Peyer's patch (tissue), 4 donors: Measurements from ENCODE around the gene SLC16A5. TPM values are rescaled to one million over a fixed set of nuclear protein-coding genes. Genes with fewer than 3 reads are reported as not detected.

Experiments
- DNase-seq, 3 donors: peaks; one replicate each; pipeline ENCODE4 v3.0.0-alpha.2; 2017 to 2019
- H3K27ac ChIP-seq, 4 donors: fragments of 200-600 bp; sonication (generic); one replicate each; pipeline ENCODE4 v1.5.1; 2016 to 2019
- H3K27me3 ChIP-seq, 2 donors: fragments of 200-600 bp; sonication (generic); one replicate each; pipeline ENCODE4 v1.5.1; 2019
- H3K36me3 ChIP-seq, 3 donors: fragments of 200-600 bp; sonication (generic); one replicate each; pipeline ENCODE4 v1.5.1; 2016 to 2019
- H3K4me1 ChIP-seq, 4 donors: fragments of 200-600 bp; sonication (generic); one replicate each; pipeline ENCODE4 v1.5.1; 2016 to 2019
- H3K4me3 ChIP-seq, 4 donors: fragments of 200-600 bp; sonication (generic); 1 replicate in 3 of 4; 2 replicates in 1 of 4; pipeline ENCODE4 v1.5.1; 2016 to 2019; ENCODE audit warnings: mild to moderate bottlenecking in 1 of 4
- H3K9me3 ChIP-seq, 4 donors: fragments of 200-600 bp; sonication (generic); one replicate each; pipeline ENCODE4 v1.5.1; 2016 to 2019; ENCODE audit warnings: mild to moderate bottlenecking in 1 of 4
- CTCF ChIP-seq, 6 experiments: fragments of 450-650 bp in 4 of 6; fragments of 200-600 bp in 2 of 6; sonication (generic) in 1 of 6; IDR thresholded peaks; one replicate each; pipeline ENCODE4 v1.5.1; 2017 to 2019; ENCODE audit warnings: antibody characterized with exemption in 6 of 6, mild to moderate bottlenecking in 3 of 6, moderate library complexity in 1 of 6
- POLR2A ChIP-seq, 2 donors: fragments of 450-650 bp; IDR thresholded peaks; one replicate each; pipeline ENCODE4 v1.5.1; 2017; ENCODE audit warnings: antibody characterized with exemption in 2 of 2, mild to moderate bottlenecking in 2 of 2, moderate library complexity in 2 of 2
- total RNA-seq, 4 donors: library from RNA; depleted of rRNA; stranded (reverse); fragments of >200 nt; gene quantifications; one replicate each; pipeline ENCODE4 v1.1.0, GENCODE V29; 2016

Gene SLC16A5
- total RNA-seq, 4 donors from 2014 or later: 47.9 to 211 (median 147) TPM

GRCh38 chr17:75073618-75074047 lies 14.1 kb upstream of the SLC16A5 start:
- no peaks in the 10 kb centered on the region for H3K27me3 ChIP-seq
- H3K4me1 ChIP-seq: peaks cover 0 to 21% (median 17%) of the 10 kb centered on the region in 4 donors
- H3K9me3 ChIP-seq: no peaks in the 10 kb centered on the region
- no peak for TF ChIP-seq POLR2A (IDR thresholded peaks at IDR 0.05)
- peak in 1 of 6 experiments; percentile 19 for TF ChIP-seq CTCF (IDR thresholded peaks at IDR 0.05)
- peak overlapping the region in 2 of 4 donors; percentile 22 to 37 for H3K27ac ChIP-seq
- H3K4me3 ChIP-seq: no peak overlapping the region
- no peak for DNase-seq
- H3K36me3 ChIP-seq: no peaks in the 10 kb centered on the region

DNA sequence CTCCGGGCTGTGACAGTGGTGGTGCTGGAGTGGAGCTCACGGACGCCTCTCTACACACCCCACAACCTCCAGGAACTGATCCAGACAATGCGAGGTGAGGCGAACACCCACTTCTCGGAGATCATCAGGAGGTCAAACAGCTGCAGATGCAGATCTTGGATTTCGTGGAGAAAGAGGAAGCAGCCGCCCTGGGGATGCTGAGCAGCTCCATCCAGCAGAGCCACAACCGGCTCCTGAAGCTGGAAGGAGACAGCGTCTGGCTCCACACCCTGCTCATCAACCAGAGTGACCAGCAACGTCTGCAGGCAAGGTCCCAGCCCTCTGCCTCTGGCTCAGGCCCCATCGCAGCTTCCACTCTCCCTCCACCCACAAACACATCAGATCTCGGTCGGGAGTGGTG lies 13.2 kb upstream of the SLC16A5 start:
- H3K36me3 ChIP-seq: no peaks in the 10 kb centered on the region
- peaks cover 0 to 30% (median 24%) of the 10 kb centered on the region in 4 donors for H3K4me1 ChIP-seq
- H3K27me3 ChIP-seq: no peaks in the 10 kb centered on the region
- no peak for DNase-seq
- H3K4me3 ChIP-seq: no peak overlapping the region
- no peak overlapping the region for H3K27ac ChIP-seq
- no peaks in the 10 kb centered on the region for H3K9me3 ChIP-seq
- TF ChIP-seq CTCF (IDR thresholded peaks at IDR 0.05) (no peak), POLR2A (IDR thresholded peaks at IDR 0.05) (no peak)

GRCh38 chr17:75075597-75076336 lies 12.0 kb upstream of the SLC16A5 start:
- no peaks in the 10 kb centered on the region for H3K9me3 ChIP-seq
- H3K4me1 ChIP-seq: peaks cover 0 to 36% (median 26%) of the 10 kb centered on the region in 4 donors
- H3K36me3 ChIP-seq: no peaks in the 10 kb centered on the region
- H3K27ac ChIP-seq: no peak overlapping the region
- H3K4me3 ChIP-seq: no peak overlapping the region
- no peaks in the 10 kb centered on the region for H3K27me3 ChIP-seq
- no peak for DNase-seq
- TF ChIP-seq POLR2A (IDR thresholded peaks at IDR 0.05): no peak
- no peak for TF ChIP-seq CTCF (IDR thresholded peaks at IDR 0.05)

- H3K4me3 ChIP-seq: peak overlapping the region; percentile 26 to 55 (median 50)
- H3K9me3 ChIP-seq: no peaks in the 10 kb centered on the region
- H3K4me1 ChIP-seq: peaks cover 0 to 36% (median 26%) of the 10 kb centered on the region in 4 donors
- H3K27me3 ChIP-seq: no peaks in the 10 kb centered on the region
- no peaks in the 10 kb centered on the region for H3K36me3 ChIP-seq
- TF ChIP-seq POLR2A (IDR thresholded peaks at IDR 0.05) (peak in 1 of 2 donors; percentile 35), CTCF (IDR thresholded peaks at IDR 0.05) (peak in 3 of 6 experiments; percentile 35 to 37 (median 37))
- H3K27ac ChIP-seq: peak overlapping the region; percentile 67 to 83 (median 75)
- peak; percentile 53 to 86 (median 83) for DNase-seq
Measured at GRCh38 chr17:75077072-75077495, 10.7 kb upstream of the SLC16A5 start.

GRCh38 chr17:75077496-75078283 lies 10.1 kb upstream of the SLC16A5 start:
- peak overlapping the region; percentile 67 to 83 (median 75) for H3K27ac ChIP-seq
- no peaks in the 10 kb centered on the region for H3K36me3 ChIP-seq
- H3K9me3 ChIP-seq: no peaks in the 10 kb centered on the region
- peak; percentile 54 to 84 (median 81) for DNase-seq
- TF ChIP-seq CTCF (IDR thresholded peaks at IDR 0.05): peak in 2 of 6 experiments; percentile 2 to 4
- TF ChIP-seq POLR2A (IDR thresholded peaks at IDR 0.05): no peak
- no peaks in the 10 kb centered on the region for H3K27me3 ChIP-seq
- H3K4me1 ChIP-seq: peaks cover 0 to 36% (median 26%) of the 10 kb centered on the region in 4 donors
- H3K4me3 ChIP-seq: peak overlapping the region; percentile 26 to 55 (median 50)
